ENCODE measurements around the gene NDUFS8.
A peak's percentile ranks its signal among the peaks of the same experiment; 100 is the strongest.

NDUFS8 gene

DNA sequence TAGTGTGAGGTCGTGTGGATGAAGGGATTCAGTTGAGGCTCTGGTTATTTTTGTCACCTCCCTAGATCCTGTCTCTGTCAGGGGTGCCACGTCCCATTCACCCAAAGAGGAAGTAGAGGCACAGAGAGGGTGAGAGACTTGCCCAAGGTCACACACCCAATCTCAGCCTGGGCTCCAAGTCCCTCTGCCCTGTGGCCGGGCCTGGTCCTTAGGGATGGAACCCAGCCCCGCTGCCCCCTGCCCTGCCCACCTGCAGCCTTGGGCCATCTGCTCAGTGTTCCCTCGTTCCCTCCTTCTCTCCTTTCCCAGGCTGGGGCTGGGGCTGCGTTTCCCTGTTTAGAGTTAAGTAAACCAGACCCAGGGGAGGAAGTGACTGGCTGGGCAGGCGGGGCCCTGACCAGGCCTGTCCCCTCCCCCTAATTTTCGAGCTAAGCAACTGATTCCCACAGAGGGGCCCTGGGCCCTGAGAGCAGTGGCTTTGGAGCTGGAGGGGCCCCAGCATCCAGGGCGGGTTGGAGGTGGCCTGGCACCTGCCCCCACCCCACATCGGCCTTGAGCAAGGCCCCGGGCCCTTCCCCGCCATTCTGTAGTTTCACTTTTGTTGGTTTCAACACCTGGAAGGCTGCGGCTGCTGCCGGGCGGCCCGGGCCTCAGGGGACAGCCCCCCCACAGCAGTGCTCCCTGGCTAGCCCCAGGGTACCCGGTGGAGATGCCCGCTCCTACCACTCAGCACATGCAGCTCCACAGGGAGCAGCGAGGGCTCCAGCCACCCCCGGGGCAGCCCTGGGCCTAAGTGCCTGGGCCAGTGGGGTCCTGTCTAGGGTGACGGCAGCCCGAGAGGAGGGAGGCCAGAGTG is 9.8 kb downstream of the NDUFS8 start:
- no peak for DNase-seq (ENCODE audit: low read depth)
- H3K4me3 ChIP-seq (ENCODE audit: control insufficient read depth, low read depth, low read length) = peak overlapping the region; percentile 94
- TF ChIP-seq, protein P1, sequence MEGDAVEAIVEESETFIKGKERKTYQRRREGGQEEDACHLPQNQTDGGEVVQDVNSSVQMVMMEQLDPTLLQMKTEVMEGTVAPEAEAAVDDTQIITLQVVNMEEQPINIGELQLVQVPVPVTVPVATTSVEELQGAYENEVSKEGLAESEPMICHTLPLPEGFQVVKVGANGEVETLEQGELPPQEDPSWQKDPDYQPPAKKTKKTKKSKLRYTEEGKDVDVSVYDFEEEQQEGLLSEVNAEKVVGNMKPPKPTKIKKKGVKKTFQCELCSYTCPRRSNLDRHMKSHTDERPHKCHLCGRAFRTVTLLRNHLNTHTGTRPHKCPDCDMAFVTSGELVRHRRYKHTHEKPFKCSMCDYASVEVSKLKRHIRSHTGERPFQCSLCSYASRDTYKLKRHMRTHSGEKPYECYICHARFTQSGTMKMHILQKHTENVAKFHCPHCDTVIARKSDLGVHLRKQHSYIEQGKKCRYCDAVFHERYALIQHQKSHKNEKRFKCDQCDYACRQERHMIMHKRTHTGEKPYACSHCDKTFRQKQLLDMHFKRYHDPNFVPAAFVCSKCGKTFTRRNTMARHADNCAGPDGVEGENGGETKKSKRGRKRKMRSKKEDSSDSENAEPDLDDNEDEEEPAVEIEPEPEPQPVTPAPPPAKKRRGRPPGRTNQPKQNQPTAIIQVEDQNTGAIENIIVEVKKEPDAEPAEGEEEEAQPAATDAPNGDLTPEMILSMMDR (IDR thresholded peaks at IDR 0.05; ENCODE audit: control insufficient read depth, insufficient read depth, low read depth, low read length, missing control alignments) = no peak

DNA sequence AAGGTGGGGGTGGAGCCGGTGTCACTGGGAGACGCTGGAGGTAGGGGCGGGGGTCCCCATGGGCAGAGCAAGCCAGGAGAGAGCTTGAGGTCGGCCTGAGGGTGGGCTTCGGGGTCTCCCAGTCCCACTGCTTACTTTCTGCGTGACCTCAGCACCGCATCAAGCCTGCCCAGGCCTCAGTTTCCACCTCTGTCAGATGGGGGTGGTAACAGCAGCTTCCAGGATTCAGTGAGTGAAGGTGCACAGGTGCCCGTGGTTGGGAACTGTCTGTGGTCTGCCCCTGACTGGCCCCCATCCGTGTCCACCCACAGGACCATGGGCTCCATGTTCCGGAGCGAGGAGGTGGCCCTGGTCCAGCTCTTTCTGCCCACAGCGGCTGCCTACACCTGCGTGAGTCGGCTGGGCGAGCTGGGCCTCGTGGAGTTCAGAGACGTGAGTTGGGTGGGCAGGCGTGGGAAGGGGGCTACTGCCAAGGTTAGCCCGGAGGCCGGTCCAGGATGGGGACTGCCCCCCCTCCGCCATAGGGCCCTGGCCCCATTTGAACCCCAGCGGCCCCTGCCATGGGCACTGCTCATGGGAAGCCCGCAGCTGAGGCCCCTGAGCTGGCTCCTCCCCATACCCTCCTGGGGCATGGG is 10.6 kb downstream of the NDUFS8 start:
- peak overlapping the region; percentile 94 for H3K4me3 ChIP-seq (ENCODE audit: control insufficient read depth, low read depth, low read length)
- no peak for DNase-seq (ENCODE audit: low read depth)
- TF ChIP-seq, protein P1 (IDR thresholded peaks at IDR 0.05; ENCODE audit: control insufficient read depth, insufficient read depth, low read depth, low read length, missing control alignments) = no peak

DNA sequence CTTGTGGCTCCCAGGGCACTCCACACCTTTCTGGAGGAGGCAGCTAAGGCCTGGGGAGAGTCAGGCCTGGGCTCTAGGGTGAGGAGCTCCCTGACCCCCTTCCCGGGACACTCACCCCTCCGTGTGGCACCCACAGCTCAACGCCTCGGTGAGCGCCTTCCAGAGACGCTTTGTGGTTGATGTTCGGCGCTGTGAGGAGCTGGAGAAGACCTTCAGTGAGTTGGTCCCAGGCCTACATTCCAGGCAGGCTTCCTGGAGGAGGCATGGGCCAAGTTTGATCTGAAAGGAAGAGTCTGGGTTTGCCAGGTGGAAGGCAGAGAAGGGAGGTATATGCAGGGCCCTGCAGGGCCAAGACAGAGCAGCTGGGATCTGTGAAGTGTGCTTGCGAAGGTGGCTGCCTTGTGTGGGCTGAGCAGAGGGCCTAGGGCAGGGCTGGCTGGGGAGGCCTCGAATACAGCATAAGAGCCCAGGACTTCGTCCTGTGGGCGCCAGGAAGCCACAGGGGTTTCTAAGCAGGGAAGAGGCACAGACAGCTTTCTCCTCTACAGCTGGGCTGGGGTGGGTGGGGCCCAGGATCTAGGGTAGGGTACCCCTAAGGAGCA is 11.2 kb downstream of the NDUFS8 start:
- TF ChIP-seq, protein P1 (IDR thresholded peaks at IDR 0.05; ENCODE audit: control insufficient read depth, insufficient read depth, low read depth, low read length, missing control alignments) = no peak

DNA sequence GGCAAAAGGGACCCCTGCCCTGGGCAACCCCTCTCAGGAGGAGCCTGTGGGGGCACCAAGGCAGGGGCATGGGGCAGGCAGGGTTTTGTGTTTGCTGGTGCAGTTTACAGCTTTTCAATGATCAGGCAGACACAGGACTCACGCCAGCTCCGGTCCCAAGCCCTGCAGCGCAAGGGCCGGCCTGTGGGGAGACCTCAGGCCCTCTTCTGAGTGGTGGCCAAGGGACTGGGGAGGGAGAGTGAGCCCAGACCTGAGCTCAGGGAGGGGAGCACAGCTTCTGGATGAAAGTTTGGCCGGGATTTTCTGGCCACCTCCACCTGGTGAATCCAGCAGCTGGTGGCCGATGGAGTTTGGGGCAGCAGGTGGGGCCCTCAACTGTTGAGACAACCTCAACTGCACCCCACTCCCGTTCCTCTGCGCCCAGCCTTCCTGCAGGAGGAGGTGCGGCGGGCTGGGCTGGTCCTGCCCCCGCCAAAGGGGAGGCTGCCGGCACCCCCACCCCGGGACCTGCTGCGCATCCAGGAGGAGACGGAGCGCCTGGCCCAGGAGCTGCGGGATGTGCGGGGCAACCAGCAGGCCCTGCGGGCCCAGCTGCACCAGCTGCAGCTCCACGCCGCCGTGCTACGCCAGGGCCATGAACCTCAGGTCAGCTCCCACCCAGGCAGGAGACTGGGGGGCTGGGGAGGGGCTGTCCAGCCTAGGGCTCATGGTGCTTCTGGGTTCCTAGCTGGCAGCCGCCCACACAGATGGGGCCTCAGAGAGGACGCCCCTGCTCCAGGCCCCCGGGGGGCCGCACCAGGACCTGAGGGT is 11.9 kb downstream of the NDUFS8 start:
- TF ChIP-seq, protein P1 (IDR thresholded peaks at IDR 0.05; ENCODE audit: control insufficient read depth, insufficient read depth, low read depth, low read length, missing control alignments) = no peak

More for the DNA sequence above, 11.2 kb downstream of the NDUFS8 start:
- DNase-seq (ENCODE audit: low read depth) = no peak
- no peak overlapping the region for H3K4me3 ChIP-seq (ENCODE audit: control insufficient read depth, low read depth, low read length)

GRCh38 chr11:68043029-68043348 is 12.5 kb downstream of the NDUFS8 start:
- DNase-seq (ENCODE audit: low read depth) = no peak
- TF ChIP-seq, protein P1 (IDR thresholded peaks at IDR 0.05; ENCODE audit: control insufficient read depth, insufficient read depth, low read depth, low read length, missing control alignments) = no peak
- no peak overlapping the region for H3K4me3 ChIP-seq (ENCODE audit: control insufficient read depth, low read depth, low read length)

More for the DNA sequence above, 11.9 kb downstream of the NDUFS8 start:
- no peak overlapping the region for H3K4me3 ChIP-seq (ENCODE audit: control insufficient read depth, low read depth, low read length)
- no peak for DNase-seq (ENCODE audit: low read depth)

All from AG09309 (cell line).